OCI-LY3 (cell line): Measurements from ENCODE around the gene DCUN1D1.

Source experiments
- EZH2phosphoT487 ChIP-seq: fragments of 200-600 bp; shearing (Covaris generic); IDR thresholded peaks from 2 replicates; pipeline ENCODE4 v1.6.1; 2018; ENCODE audit warnings: antibody characterized with exemption, mixed run types, low read depth
- TF ChIP-seq, protein P1 (sequence below): fragments of 200-600, 300-600 bp; sonication (generic); IDR thresholded peaks from 2 replicates; pipeline ENCODE4 v1.5.1; 2014; ENCODE audit warnings: antibody characterized with exemption, low read length, low read depth

DNA sequence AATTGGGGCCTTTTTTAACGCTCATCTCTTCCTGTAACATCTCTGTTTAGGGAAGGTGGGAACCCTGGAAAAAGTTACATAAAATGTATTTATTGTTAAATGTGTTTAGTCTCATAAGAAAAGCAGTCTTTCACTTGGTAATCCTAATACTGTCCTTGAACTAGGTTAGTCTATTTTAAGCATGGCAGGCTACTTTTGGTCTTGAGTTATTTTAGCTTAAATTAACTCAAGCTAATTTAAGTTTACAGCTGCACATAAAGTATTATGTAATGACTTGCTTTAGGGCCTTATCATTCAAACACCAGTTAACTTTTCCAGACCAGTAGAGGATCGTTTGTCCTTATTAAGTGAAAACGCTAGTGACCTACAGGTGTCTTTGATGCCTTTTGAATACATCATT, 63.2 kb downstream of the DCUN1D1 start:
- TF ChIP-seq, protein P1, sequence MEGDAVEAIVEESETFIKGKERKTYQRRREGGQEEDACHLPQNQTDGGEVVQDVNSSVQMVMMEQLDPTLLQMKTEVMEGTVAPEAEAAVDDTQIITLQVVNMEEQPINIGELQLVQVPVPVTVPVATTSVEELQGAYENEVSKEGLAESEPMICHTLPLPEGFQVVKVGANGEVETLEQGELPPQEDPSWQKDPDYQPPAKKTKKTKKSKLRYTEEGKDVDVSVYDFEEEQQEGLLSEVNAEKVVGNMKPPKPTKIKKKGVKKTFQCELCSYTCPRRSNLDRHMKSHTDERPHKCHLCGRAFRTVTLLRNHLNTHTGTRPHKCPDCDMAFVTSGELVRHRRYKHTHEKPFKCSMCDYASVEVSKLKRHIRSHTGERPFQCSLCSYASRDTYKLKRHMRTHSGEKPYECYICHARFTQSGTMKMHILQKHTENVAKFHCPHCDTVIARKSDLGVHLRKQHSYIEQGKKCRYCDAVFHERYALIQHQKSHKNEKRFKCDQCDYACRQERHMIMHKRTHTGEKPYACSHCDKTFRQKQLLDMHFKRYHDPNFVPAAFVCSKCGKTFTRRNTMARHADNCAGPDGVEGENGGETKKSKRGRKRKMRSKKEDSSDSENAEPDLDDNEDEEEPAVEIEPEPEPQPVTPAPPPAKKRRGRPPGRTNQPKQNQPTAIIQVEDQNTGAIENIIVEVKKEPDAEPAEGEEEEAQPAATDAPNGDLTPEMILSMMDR, result no peak
- no peak for TF ChIP-seq EZH2phosphoT487
